Measurements from ENCODE around the gene STH.

DNA sequence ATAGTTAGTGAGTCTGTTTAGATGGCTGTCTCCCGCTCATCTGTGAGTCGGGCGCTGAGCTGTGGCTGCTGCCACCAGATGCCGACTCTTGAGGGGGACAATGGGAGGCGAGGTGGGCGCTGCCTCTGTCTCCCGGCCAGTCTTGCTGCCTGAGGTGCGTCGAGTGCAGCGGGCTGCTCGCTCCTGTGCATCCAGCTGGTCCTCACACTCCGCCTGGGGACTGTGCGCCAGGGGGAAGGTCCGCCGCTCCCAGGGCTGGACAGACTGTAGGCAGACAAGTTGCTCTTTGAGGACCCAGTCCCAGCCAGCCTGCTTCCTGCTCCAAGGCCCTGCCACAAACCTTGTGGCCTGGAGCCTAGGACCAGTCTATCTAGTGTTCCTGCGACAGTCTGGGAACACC, 32.4 kb downstream of the STH start:
- TF ChIP-seq, protein P1, sequence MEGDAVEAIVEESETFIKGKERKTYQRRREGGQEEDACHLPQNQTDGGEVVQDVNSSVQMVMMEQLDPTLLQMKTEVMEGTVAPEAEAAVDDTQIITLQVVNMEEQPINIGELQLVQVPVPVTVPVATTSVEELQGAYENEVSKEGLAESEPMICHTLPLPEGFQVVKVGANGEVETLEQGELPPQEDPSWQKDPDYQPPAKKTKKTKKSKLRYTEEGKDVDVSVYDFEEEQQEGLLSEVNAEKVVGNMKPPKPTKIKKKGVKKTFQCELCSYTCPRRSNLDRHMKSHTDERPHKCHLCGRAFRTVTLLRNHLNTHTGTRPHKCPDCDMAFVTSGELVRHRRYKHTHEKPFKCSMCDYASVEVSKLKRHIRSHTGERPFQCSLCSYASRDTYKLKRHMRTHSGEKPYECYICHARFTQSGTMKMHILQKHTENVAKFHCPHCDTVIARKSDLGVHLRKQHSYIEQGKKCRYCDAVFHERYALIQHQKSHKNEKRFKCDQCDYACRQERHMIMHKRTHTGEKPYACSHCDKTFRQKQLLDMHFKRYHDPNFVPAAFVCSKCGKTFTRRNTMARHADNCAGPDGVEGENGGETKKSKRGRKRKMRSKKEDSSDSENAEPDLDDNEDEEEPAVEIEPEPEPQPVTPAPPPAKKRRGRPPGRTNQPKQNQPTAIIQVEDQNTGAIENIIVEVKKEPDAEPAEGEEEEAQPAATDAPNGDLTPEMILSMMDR (IDR thresholded peaks at IDR 0.05; ENCODE audit: low read length), result no peak
- no peak for TF ChIP-seq EZH2 (IDR thresholded peaks at IDR 0.05; ENCODE audit: borderline replicate concordance, low read length)

Data from OCI-LY1 (cell line).